Neural cell (in vitro differentiated cells): Measurements from ENCODE around the gene SPDEF. TPM values are rescaled to one million over a fixed set of nuclear protein-coding genes. Genes with fewer than 3 reads are reported as not detected.

Source experiments
- H2AFZ ChIP-seq: fragments of 200-600, 300-800 bp; sonication (generic), shearing (Covaris generic); 2 replicates; pipeline ENCODE4 v1.6.0; 2014; ENCODE audit warnings: low read depth, mild to moderate bottlenecking, antibody characterized with exemption, low read length, moderate library complexity
- H3F3A ChIP-seq: fragments of 200-600 bp; shearing (Covaris generic); 2 replicates; pipeline ENCODE4 v1.6.1; 2016; ENCODE audit warnings: mild to moderate bottlenecking, moderate library complexity, mixed read lengths, antibody characterized with exemption, low read length; ENCODE audit not compliant: insufficient read depth, poor library complexity, severe bottlenecking
- H3K27ac ChIP-seq: fragments of 200-600, 300-800 bp; sonication (generic), shearing (Covaris generic); 2 replicates; pipeline ENCODE4 v1.5.1; 2014; ENCODE audit warnings: mild to moderate bottlenecking, low read length, moderate library complexity
- H3K27me3 ChIP-seq: fragments of 300-800, 200-600 bp; sonication (generic), shearing (Covaris generic); 2 replicates; pipeline ENCODE4 v1.6.0; 2014; ENCODE audit warnings: mild to moderate bottlenecking, low read depth, low read length, moderate library complexity; ENCODE audit not compliant: insufficient read depth
- H3K36me3 ChIP-seq: fragments of 300-800, 200-600 bp; sonication (generic), shearing (Covaris generic); 2 replicates; pipeline ENCODE4 v1.5.1; 2014; ENCODE audit warnings: mild to moderate bottlenecking, antibody characterized with exemption, low read length, moderate library complexity; ENCODE audit not compliant: insufficient read depth
- H3K4me2 ChIP-seq: fragments of 300-800, 200-600 bp; sonication (generic), shearing (Covaris generic); 2 replicates; pipeline ENCODE4 v1.6.0; 2014; ENCODE audit warnings: mild to moderate bottlenecking, low read length
- H3K4me3 ChIP-seq: fragments of 300-800, 200-600 bp; sonication (generic), shearing (Covaris generic); 2 replicates; pipeline ENCODE4 v1.5.1; 2014; ENCODE audit warnings: mild to moderate bottlenecking, low read length, moderate library complexity
- H3K79me2 ChIP-seq: fragments of 200-600 bp; shearing (Covaris generic); replicated peaks from 2 replicates; pipeline ENCODE4 v1.6.0; 2014; ENCODE audit warnings: mild to moderate bottlenecking, low read length, moderate library complexity; ENCODE audit not compliant: insufficient read depth
- H3K9ac ChIP-seq: fragments of 300-800, 200-600 bp; sonication (generic), shearing (Covaris generic); 2 replicates; pipeline ENCODE4 v1.6.1; 2016; ENCODE audit warnings: mild to moderate bottlenecking, low read length, mixed read lengths
- H3K9me2 ChIP-seq: fragments of 200-600 bp; shearing (Covaris generic); 2 replicates; pipeline ENCODE4 v1.6.1; 2016; ENCODE audit warnings: mild to moderate bottlenecking, low read length, mixed read lengths; ENCODE audit not compliant: insufficient read depth
- H3K9me3 ChIP-seq: fragments of 200-600, 300-800 bp; sonication (generic), shearing (Covaris generic); 2 replicates; pipeline ENCODE4 v1.6.1; 2016; ENCODE audit warnings: mild to moderate bottlenecking, mixed run types, low read length, moderate library complexity, mixed read lengths
- H4K20me1 ChIP-seq: fragments of 200-600 bp; shearing (Covaris generic); 2 replicates; pipeline ENCODE4 v1.6.1; 2016; ENCODE audit warnings: mild to moderate bottlenecking, mixed run types; ENCODE audit not compliant: insufficient read depth
- EP300 ChIP-seq: fragments of 450-650 bp; conservative IDR thresholded peaks from 2 replicates; pipeline ENCODE4 v1.6.1; 2014; ENCODE audit warnings: antibody characterized with exemption, mild to moderate bottlenecking, moderate library complexity; ENCODE audit not compliant: poor library complexity, severe bottlenecking
- EZH2 ChIP-seq: fragments of 200-600, 300-800 bp; shearing (Covaris generic), sonication (generic); IDR thresholded peaks from 2 replicates; pipeline ENCODE4 v1.6.1; 2014; ENCODE audit warnings: antibody characterized with exemption, low read length, borderline replicate concordance, mild to moderate bottlenecking; ENCODE audit not compliant: insufficient read depth, poor library complexity, severe bottlenecking
- MXI1 ChIP-seq: fragments of 450-650 bp; conservative IDR thresholded peaks from 2 replicates; pipeline ENCODE4 v1.6.1; 2014; ENCODE audit warnings: antibody characterized with exemption, mild to moderate bottlenecking; ENCODE audit not compliant: poor library complexity, severe bottlenecking
- RAD21 ChIP-seq: fragments of 450-650 bp; conservative IDR thresholded peaks from 2 replicates; pipeline ENCODE4 v1.6.1; 2014; ENCODE audit warnings: antibody characterized with exemption, mild to moderate bottlenecking, moderate library complexity
- SMC3 ChIP-seq: fragments of 450-650 bp; conservative IDR thresholded peaks from 2 replicates; pipeline ENCODE4 v1.6.1; 2014; ENCODE audit warnings: antibody characterized with exemption, mild to moderate bottlenecking, moderate library complexity; ENCODE audit not compliant: poor library complexity
- TAF1 ChIP-seq: IDR thresholded peaks from 2 replicates; pipeline ENCODE4 v1.6.1; 2012; ENCODE audit warnings: low read depth
- polyA plus RNA-seq: library from polyadenylated mRNA; depleted of rRNA; stranded (reverse); fragments of >200 nt; gene quantifications from 2 replicates; pipeline ENCODE4 v1.2.3, GENCODE V29; 2014
- TF ChIP-seq, protein P1 (sequence below): fragments of 450-650 bp; IDR thresholded peaks from 2 replicates; pipeline ENCODE4 v1.5.1; 2014; ENCODE audit warnings: antibody characterized with exemption, mild to moderate bottlenecking, moderate library complexity; ENCODE audit not compliant: poor library complexity, severe bottlenecking
- TF ChIP-seq, protein P2 (sequence below): IDR thresholded peaks from 2 replicates; pipeline ENCODE4 v1.6.1; 2012; ENCODE audit warnings: borderline replicate concordance

The SPDEF gene
- polyA plus RNA-seq, 1 donor from 2014 or later, result 0.36 TPM

- H3F3A ChIP-seq, result no peaks in the 10 kb centered on the region
- H3K4me2 ChIP-seq, result no peak overlapping the region
- H3K27ac ChIP-seq, result no peak overlapping the region
- no peaks in the 10 kb centered on the region for H3K79me2 ChIP-seq
- H3K9ac ChIP-seq, result no peak overlapping the region
- no peak overlapping the region for H3K4me3 ChIP-seq
- H2AFZ ChIP-seq, result no peak overlapping the region
- H3K27me3 ChIP-seq, result no peaks in the 10 kb centered on the region
- H3K36me3 ChIP-seq, result no peaks in the 10 kb centered on the region
- H3K9me2 ChIP-seq, result no peaks in the 10 kb centered on the region
- no peaks in the 10 kb centered on the region for H4K20me1 ChIP-seq
- TF ChIP-seq RAD21 (no peak), TAF1 (no peak), MXI1 (no peak), SMC3 (no peak), EZH2 (no peak), EP300 (no peak)
- TF ChIP-seq, protein P1, sequence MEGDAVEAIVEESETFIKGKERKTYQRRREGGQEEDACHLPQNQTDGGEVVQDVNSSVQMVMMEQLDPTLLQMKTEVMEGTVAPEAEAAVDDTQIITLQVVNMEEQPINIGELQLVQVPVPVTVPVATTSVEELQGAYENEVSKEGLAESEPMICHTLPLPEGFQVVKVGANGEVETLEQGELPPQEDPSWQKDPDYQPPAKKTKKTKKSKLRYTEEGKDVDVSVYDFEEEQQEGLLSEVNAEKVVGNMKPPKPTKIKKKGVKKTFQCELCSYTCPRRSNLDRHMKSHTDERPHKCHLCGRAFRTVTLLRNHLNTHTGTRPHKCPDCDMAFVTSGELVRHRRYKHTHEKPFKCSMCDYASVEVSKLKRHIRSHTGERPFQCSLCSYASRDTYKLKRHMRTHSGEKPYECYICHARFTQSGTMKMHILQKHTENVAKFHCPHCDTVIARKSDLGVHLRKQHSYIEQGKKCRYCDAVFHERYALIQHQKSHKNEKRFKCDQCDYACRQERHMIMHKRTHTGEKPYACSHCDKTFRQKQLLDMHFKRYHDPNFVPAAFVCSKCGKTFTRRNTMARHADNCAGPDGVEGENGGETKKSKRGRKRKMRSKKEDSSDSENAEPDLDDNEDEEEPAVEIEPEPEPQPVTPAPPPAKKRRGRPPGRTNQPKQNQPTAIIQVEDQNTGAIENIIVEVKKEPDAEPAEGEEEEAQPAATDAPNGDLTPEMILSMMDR, result no peak
- TF ChIP-seq, protein P2, sequence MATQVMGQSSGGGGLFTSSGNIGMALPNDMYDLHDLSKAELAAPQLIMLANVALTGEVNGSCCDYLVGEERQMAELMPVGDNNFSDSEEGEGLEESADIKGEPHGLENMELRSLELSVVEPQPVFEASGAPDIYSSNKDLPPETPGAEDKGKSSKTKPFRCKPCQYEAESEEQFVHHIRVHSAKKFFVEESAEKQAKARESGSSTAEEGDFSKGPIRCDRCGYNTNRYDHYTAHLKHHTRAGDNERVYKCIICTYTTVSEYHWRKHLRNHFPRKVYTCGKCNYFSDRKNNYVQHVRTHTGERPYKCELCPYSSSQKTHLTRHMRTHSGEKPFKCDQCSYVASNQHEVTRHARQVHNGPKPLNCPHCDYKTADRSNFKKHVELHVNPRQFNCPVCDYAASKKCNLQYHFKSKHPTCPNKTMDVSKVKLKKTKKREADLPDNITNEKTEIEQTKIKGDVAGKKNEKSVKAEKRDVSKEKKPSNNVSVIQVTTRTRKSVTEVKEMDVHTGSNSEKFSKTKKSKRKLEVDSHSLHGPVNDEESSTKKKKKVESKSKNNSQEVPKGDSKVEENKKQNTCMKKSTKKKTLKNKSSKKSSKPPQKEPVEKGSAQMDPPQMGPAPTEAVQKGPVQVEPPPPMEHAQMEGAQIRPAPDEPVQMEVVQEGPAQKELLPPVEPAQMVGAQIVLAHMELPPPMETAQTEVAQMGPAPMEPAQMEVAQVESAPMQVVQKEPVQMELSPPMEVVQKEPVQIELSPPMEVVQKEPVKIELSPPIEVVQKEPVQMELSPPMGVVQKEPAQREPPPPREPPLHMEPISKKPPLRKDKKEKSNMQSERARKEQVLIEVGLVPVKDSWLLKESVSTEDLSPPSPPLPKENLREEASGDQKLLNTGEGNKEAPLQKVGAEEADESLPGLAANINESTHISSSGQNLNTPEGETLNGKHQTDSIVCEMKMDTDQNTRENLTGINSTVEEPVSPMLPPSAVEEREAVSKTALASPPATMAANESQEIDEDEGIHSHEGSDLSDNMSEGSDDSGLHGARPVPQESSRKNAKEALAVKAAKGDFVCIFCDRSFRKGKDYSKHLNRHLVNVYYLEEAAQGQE, result no peak
- H3K9me3 ChIP-seq, result no peaks in the 10 kb centered on the region
These were observed 18.6 kb upstream of the SPDEF start for GRCh38 chr6:34574647-34575293.

GRCh38 chr6:34573567-34574183 lies 17.5 kb upstream of the SPDEF start:
- Histone ChIP-seq H3K9me2 (no peaks in the 10 kb centered on the region), H3K36me3 (no peaks in the 10 kb centered on the region), H3K79me2 (no peaks in the 10 kb centered on the region), H3K27ac (no peak overlapping the region), H3K4me2 (no peak overlapping the region), H3K9me3 (no peaks in the 10 kb centered on the region), H3K27me3 (no peaks in the 10 kb centered on the region), H2AFZ (no peak overlapping the region), H3F3A (no peaks in the 10 kb centered on the region), H4K20me1 (no peaks in the 10 kb centered on the region), H3K4me3 (no peak overlapping the region), H3K9ac (no peak overlapping the region)
- no peak for TF ChIP-seq TAF1
- no peak for TF ChIP-seq EP300
